GM18520 (cell line): ENCODE measurements around the gene KBTBD13.

ENCODE experiments used
- ATAC-seq: cut with Tn5 transposase; IDR thresholded peaks from one replicate; pipeline ENCODE4 v1.9.1; 2021; ENCODE audit not compliant: unreplicated experiment

KBTBD13 gene

DNA sequence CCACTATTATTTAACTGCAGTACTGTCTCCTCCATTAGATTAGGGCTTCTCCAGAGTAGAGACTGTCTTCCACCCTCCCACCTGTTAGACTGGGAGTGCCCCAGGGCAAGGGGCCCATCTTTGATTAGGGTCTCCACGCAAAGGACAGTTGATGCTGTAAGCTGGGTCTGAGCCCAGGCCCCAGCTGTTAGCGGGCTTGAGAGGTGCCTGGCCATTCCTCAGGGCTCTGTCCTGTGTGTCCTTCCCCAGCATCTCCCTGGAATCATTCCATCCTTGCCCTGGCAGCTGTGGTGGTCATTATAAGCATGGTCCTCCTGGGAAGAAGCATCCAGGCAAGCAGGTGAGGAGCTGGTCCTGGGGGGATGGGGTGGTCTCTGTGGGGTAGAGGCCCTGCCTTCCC is 25.3 kb upstream of the KBTBD13 start:
- ATAC-seq = no peak

DNA sequence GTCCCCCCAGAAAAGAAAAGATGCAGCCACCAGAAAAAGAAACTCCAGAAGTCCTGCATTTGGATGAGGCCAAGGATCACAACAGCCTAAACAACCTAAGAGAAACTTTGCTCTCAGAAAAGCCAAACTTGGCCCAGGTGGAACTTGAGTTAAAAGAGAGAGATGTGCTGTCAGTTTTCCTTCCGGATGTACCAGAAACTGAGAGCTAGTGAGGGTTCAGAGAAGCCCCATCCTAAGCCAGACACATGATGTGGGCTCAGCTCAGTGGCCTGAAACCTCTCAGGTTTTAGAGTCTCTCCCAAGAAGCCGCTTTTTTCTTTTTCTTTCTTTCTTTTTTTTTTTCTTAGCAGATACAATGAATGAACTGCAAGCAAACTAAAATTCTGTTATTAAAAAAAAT is 23.6 kb upstream of the KBTBD13 start:
- no peak for ATAC-seq

DNA sequence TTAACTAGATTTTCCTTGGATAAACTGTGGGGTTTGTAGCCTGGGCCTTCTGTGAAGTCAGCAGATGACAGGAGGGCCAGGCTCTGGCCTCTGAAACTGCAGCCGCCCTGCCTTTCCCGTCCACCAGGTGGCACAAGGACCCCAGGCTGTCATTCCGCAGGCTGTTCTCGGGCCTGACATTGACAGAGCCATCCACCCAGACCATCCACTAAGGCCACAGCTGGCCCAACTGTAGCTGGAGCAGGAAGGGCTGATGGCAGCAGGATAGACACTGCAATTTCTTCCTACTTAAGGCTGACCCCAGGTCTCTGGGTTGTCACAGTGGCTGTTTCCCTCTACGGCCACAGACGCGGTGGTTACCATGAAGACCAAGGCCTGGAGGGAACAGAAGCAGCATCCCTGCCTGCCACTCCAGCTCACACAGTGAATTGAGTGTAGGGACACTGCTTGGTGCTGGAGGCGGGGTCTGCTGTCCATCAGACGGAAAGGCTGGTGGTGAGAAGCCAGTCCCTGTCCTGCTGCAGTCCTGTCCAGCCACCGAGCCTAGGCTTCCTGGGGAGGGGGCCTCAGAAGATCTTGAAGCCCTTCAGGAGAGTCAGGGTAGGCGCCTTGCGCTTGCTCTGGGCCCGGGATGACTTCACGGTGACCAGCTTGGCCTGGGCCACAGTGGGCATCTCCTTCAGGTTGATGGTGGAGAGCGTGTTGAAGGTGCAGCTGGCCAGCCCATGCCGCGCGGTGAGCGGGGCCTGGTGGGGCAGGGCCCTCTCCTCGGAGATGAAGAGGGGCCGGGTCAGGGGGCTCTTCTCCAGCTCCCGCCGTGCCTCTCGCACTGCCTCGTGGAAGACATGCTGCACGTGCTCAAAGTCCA is 22.0 kb upstream of the KBTBD13 start:
- ATAC-seq = no peak

DNA sequence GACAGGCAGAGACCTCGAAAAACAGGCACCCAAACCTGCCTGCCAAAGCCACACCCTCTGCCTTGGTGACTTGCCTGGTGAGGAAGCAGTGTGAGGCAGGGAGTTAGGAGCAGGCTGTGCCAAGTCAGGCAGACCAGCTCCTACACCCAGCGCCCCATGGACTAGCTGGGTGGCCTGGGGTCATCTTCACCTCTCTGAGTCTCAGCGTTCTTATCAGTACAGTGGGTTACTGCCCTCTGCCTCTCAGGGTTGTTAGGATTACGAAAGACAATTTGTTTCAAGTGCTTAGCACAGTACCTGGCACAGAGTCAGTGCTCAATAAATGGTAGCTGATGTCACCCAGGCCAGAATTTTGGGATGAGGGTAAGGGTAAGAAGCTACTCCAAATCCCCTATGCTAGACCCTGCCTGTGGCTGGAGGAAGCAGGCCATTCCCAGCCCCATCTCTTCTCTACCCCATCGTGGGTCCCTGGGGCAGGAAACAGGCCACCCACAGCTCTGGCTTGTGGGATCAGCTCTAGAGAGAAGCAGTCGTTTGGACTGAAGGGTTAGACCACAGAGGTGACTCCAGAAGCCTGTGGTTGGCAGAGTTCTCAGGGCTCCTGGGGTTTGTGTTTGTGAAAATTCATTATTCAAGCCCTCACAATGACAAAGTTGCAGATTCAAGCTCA is 21.2 kb upstream of the KBTBD13 start:
- no peak for ATAC-seq

DNA sequence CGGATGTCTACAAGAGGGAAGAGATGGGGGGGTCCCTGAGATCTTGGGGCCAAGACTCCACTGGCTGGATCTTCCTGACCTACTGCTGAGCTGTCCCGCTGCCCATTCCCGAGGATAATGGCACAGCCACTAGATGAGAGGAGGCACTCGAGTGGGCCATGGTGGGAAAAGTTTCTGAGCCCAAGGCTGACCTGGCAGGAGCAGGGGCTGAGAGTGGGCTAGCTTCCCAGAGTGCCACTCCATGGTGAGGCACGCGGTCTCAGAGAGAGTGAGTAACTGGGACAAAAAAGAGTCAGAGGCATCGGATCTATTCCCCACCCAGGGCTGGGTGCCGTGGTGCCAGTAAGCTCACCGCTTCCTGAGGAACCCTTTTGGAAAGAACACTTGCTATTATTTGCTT is 20.4 kb upstream of the KBTBD13 start:
- no peak for ATAC-seq

DNA sequence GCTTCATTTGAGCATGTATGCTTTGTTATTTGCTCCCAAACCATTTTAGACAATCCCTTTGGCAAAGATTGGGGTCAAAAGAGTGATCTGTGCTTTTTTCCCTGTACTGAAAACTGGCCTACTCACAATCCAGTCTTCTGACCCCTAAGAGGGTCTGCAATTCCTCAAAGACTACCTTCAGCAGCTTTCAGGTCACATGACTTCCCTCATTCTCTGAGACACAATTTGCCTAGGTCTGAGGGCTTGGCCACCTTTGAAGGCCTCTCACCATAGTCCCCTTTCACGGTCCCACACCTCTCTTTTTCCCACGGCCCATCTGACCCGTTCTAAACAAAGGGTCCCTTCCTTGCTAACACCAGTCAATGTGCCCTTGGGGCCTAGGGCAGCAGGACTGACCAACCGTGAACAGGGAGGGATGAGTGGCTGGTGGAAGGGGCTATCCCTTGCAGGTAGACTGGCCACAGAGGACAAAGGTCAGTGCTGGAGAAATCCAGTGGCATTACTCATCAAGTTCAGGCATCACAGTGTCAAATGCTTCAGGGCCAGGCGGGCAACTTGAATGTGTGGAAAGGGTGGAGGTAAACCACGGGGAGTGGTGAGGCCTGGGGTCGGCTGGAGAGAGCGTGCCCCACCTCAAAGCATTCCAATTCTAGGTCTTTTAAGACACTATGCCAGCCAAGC is 19.5 kb upstream of the KBTBD13 start:
- no peak for ATAC-seq

DNA sequence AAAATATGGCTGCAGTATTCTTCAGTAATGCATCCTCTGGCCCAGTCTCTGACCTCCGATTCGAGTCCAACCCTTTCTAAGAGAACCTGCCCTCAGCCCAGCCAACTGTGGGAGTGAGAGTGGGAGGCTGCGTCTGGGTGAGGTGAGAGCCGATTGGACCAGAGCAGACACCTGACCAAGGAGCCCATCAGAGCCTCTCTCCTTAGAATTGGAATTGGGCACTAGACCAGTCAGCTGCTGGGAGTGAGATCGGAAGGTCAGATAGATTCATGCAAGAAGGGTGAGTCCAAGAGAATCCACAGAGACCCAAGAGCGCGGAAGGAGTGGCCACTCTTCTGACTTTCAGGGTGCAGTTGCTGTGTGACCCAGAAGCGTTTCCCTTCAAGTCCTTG is 19.0 kb upstream of the KBTBD13 start:
- ATAC-seq = no peak

DNA sequence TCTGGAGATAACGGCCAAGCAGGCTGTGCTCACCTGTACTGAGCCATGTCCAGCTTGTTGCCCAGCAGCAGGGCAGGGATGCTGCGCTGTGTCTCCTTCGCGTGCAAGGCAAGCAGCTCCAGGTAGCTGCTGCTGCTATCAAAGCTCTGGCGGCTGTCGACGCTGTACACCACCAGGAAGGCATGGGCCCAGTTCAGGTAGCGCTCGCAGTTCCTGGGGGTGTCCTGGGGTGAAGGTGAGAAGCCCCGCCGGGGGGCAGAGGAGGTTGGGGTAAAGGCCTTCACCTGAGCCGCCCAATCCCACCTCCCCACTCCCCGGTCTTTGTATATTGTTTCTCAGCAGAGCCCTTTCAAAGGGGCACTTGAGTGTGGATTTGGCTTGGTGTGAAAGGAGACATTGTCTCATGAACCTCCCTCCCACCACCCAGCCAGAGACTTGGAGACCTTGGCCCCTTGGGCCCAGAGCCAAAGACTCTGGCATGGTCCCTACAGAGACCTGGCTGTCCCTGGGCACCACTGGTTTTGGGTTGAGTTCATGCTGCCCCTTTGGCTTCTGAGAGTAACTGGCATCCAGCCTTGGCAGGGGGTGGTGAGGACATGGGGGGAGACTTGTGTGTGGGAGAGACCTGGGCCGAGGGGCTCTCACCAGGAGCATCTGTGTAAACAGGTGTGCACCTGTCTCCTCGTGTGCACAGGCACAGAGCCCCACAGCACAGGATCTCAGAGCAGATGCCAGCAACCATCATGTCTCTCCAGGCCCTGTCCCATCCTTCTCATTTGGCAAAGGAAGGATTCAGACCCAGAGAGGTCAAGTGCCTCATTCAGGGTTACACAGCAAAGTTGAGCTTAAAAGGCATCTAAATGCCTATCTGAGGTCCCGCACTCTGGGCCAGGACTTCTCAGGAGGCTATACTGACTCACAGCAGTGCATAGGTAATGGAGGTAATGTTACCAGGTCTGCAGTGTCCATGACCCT is 17.9 kb upstream of the KBTBD13 start:
- ATAC-seq = no peak

DNA sequence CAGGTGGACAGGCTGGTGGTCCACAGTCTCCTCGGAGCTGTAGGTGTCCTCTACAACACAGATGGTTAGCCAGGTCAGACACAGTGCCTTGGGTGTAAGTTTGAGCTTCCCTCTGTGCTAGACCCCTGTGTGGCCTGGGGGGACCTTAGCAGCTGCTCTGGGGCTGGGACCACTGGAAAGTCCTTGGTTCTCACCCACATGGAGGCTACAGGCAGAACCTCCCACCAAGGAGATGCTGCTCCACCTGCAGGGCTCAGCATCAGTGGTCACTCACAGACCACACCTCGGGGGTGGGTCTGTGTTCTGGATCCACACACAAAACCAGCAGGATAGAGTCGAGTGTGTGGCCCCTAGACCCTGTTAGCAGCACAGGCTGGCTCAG is 17.2 kb upstream of the KBTBD13 start:
- no peak for ATAC-seq

DNA sequence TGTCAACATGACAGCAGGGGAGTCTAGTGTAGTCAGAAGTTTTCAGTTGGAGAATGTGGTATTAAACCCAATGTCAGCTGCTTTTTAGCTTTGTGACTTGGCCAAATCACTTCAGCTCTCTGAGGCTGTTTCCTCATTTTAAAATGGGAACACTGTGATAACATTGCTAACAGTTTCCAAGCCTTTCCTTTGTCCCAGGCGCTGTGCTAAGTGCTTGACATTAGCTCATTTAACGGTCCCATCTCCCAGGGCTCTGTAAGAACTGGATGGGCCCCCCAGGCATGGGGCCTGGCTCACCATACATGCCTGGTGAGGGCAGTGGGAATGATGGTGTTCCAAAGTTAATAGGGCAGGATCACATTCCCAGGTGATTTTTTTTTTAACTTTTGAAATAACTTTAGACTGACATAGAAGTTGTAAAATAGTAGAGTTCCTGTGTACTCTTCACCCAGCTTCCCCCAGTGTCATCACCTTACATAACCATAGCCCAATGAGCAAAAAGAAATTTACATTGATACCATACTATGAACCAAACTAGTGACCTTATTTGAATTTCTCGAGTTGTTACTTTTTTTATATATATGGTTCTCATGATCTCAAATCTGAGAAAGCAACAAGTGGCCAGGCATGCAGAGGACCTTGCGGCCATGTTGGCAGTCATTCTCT is 16.5 kb upstream of the KBTBD13 start:
- no peak for ATAC-seq

DNA sequence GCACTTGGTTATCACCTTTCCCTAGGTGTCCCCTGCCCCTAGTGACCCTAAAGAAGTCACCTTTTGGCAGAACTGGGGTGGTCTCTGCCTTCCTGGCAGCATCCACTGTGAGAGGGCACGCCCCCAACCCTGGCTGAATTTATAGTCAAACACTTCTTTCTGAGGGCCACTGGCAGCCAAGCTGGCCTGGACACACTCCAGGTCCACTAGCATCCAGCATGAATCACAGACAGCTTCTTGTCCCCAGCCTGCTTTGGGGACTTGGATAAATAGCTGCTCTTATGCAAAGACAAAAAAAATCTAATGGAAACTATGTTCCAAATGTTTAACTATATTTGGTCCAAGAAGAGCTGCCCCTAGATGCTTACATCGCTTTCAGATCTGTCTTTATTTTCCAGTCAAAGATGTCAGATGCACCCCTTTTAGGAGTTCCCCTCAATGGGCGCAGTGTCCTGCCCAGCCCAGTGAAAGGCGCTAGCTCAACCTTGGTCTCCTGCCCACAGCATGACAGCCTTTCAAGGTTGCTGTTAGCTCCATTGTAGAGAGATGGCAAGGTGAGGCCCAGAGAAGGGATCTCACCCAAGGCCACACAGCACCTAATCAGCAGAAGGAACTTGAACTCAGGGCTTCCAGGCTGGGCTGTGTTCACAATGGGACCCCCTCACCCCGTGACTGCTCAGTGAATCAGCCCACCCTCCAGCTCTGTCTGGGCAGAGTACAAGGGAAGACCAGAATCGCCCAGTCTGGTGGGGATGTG is 15.7 kb upstream of the KBTBD13 start:
- ATAC-seq = no peak

DNA sequence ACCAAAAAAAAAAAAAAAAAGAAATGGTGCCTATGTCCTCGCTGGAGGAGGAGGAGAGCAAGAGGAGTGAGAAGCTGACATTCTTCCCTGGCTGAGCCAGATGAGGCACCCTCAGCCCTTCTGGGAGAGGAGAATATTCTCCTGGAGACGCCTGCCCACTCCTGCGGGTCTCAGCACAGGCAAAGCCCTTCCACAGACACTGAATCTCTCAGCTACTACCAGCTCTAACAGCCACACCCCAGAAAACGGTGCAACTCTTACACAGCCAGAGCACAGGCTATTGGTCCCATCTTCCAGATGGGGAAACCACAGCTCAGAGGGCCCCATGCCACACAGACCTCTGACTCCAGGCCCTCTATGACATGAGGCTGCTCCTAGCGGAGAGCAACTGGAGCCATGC is 14.5 kb upstream of the KBTBD13 start:
- no peak for ATAC-seq

DNA sequence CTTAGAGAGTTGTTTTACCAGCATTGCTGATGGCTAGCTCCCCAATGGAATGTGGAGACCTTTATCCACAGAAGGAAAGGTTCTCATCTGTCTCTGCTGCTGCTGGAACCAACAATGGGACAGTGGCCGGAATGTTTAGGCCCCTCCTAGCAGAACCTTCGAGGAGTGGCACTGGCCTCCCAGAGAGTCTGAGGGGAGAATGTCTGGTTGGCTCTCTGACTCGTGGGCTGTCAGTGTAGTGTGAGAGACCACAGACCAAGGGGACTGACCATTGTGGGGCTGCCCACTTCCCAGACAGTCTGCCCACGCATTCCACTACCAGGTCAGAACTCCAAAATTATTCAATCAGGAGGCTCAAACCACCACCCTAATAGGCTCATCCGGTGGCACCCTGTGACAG is 13.8 kb upstream of the KBTBD13 start:
- ATAC-seq = no peak

DNA sequence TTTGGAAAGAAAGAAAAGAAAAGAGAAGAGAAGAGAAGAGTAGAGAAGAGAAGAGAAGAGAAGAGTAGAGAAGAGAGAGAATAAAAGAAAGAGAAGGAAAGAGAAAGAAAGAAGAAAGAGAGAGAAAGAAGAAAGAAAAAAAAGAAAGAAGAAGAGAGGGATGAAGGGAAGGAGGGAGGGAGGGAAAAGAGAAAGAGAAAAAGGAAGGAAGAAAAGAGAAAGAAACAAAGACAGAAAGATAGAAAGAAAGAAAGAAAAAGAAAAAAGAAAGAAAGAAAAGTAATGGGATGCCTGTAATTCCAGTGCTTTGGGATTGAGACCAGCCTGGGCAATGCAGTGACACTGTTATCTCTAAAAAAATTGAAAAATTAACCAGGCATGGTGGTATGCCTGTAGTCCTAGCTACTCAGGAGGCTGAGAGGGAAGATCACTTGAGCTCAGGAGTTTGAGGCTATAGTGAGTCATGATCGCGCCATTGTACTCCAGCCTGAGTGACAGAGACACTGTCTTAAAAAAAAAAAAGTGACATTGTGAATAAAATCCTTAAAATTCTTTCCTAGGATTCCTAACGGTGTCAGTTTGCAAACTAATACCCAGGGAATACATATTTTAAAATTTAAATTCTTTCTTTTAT is 10.4 kb upstream of the KBTBD13 start:
- ATAC-seq = no peak

DNA sequence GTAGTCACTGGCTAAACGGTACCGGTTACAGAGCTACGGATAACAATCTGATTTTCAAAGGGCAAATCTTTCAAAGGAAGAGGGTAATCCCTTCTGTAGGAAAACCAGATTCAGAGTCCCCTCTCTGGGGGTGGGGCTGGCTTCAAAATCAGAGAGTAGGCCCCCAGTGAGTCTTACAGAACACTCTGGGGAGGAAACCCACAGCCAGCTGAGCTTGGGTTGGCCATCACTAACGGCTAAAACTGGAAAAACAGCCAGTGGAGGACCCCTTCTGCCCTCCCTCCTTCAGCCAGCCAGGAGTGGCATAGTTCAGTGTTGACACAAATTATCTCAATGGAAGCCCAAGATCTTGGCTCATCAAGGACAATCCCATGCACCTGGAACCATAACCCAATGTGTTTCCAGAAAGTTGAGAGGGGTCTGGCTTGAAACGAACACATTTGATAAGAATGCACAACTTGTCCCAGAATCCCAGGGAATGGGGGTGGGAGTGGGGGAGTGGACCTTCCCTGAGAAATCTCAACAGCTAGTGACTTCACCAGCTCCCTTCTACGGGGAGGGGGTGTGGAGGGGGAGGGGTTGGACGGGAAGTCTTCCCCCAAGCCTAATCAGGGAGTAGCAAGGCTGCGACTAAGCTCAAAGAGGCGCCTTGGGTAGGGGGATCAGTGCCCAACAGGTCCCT is 9.8 kb upstream of the KBTBD13 start:
- no peak for ATAC-seq

DNA sequence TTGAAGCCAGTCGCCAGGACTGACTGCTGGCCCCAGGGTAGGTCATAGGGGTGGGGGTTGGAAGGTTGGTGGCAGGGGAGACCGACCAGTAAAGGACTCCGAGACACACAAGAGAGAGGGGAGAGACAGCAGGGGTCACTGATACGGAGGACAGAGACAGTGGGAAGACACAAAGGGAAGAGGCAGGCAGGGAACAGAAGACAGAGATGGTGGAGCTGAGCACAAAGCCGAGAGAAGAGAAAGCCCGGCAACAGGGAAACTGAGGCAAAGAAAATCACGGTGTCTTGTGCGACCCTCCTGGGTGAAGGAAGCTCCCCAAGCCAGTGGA is 9.3 kb upstream of the KBTBD13 start:
- ATAC-seq = no peak

DNA sequence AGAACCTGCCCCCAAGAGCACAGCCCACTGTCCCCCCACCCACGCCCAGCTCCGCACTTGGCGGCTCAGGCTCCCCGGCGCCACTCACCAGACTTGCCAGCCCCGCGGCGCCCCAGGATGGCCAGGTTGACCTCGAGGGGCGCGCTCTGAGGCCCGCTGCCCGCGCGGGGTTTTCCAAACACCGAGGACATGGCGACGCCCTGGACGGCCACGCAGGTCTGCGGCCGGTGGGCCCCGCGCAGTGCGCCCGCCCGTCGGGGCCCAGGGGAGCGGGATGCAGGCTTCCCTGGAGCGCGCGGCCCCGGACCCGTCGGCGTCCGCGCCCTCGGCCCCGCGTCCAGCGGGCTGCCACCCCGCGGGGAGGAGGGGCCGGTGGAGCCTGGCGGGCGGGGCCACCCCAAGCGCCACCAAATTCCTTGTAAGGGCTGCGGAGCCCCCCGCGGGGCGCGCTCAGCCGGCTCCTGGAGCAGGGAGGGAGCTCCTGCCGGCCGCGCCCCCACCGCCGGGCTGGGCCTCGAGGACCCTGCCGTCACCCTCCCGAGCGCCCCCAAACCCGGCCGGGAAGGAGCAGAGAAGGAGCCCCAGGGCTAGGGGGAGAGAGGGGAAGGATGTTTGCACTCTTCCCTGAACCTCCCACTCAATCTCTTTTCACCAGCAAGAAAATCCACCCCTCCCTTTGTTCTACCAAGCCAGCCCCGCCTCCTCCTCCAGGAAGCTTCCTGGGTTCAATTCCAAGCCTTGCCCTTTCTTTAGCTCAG is 8.7 kb upstream of the KBTBD13 start, which contains the start of gene RASL12:
TSS of gene RASL12 (minus strand) at position 347 of the 758 bp plus-strand sequence. CDS start at position 191, 156 bp downstream.
- no peak for ATAC-seq

DNA sequence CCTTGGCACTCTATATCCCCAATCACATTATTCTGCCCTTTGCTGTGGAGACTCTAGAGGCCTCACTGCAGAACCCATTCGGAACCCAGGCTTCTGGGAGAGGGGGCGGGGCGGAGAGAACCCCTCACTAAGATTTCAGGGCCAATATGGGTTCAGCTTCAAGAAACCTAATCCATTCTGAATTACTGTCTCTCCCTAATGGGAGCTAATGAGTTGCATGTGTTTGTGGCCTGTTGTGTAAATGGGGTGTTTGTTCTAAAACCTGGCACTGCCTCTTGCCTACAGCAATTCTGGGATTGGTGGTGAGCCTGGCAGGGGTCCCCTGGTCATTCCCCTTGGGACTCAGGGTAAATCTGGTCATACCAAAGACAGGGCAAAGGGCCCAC is 8.2 kb upstream of the KBTBD13 start:
- ATAC-seq = no peak
